Right ventricle myocardium inferior (tissue), 1 donor: ENCODE measurements around the gene UMODL1. TPM values are rescaled to one million over a fixed set of nuclear protein-coding genes. Genes with fewer than 3 reads are reported as not detected.
"Not testable (repeated sequence)": the region's sequence is repeated elsewhere in the genome, so short reads cannot be mapped to it uniquely, and the experiment has no call there.

Experiments used
- ATAC-seq: fragments of 200-7000 bp; cut with Tn5 transposase; one replicate; pipeline ENCODE4 v1.9.1; 2020; ENCODE audit warnings: mild to moderate bottlenecking, moderate library complexity
- DNase-seq: peaks from one replicate; pipeline ENCODE4 v3.0.0; 2021; ENCODE audit errors: missing footprints
- intact Hi-C: fragments of 100-400 bp; cut with DNase I; formaldehyde crosslinking; loops from one replicate; pipeline ENCODE4 v1.11.0; 2022
- total RNA-seq: library from RNA; stranded (reverse); fragmentation: NEBNext Ultra II Directional; extraction: Animal tissue kit (Norgen Biotek cat#: 25700); gene quantifications from one replicate; pipeline ENCODE4 v1.2.1, GENCODE V29; 2021
- donor health status: DM: no; HTN: yes; CAD: no; lungs with severe emphysema.

The UMODL1 gene
- total RNA-seq, 1 donor from 2014 or later: not detected

GRCh38 chr21:42075686-42076471 is 4.8 kb downstream of the UMODL1 start:
- ATAC-seq (no peak), DNase-seq (no peak)
- intact Hi-C loops: no loop called here

- ATAC-seq, intact Hi-C loops: not testable (repeated sequence)
- peak; percentile 45 for DNase-seq
These were observed 6.6 kb downstream of the UMODL1 start for GRCh38 chr21:42077685-42078238.

DNA sequence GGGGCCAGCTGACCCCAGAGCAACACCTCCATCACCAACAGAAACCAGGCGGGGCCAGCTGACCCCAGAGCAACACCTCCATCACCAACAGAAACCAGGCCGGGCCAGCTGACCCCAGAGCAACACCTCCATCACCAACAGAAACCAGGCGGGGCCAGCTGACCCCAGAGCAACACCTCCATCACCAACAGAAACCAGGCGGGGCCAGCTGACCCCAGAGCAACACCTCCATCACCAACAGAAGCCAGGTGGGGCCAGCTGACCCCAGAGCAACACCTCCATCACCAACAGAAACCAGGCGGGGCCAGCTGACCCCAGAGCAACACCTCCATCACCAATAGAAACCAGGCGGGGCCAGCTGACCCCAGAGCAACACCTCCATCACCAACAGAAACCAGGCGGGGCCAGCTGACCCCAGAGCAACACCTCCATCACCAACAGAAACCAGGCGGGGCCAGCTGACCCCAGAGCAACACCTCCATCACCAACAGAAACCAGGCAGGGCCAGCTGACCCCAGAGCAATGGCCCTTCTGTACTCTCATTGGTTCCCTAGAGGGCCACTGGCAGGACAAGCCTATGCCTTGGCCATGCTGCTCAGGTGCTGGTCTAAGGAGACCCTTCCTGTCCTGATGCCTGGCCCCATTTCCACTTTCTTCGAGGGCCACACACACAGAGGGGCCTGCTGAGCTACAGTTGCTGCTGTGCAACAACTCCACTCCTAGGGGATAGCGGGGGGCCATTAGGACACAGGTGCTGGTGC is 7.3 kb downstream of the UMODL1 start:
- intact Hi-C loops, ATAC-seq: not testable (repeated sequence)
- peak; percentile 40 for DNase-seq

DNA sequence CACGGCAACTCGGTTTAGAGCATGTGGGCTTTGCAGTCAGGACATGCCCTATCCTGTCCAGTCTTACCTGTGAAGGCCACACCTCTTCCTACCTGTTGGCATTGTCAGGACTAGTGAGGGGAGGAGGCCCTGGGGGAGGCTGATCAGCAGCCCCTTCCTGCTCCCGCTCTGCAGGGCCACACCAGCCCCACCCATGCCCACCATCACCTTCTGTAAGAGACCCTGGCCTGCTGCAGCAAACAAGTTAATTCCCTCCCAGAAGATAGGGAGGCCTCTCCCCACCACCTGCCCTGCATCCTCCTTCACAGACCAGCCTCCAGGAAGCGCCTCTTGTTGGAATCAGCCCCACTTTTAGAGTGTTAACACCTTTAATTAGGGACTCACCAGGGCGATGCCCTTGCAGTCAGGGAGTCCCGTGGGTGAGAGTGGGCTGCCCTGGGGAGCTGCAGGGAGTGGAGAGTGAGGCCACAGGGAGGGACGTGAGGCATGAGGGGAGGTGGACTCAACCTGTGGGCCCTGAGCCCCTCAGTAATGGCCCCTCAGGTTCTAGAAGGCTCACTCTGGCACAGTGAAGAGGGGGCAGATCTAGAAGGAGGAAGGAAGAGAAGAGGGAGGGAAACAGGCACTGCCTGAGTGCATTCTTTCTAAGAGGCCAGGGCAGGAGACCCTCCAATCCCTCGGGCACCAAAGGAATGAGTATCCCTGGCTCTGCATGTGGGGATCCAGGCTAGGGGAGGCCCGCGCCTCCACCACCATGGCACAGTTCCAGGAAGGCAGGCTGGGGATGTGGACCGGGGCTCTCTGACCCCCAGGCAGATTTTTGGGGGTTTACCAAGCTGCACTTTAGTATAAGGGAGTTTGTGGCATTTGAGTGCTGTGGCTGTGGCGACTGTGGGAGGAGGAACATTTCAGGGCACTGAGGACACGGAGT is 8.2 kb downstream of the UMODL1 start:
- intact Hi-C loops: no loop called here
- no peak for ATAC-seq
- DNase-seq: peak; percentile 32

- ATAC-seq (no peak), DNase-seq (peak; percentile 59)
- intact Hi-C loops: no loop called here
These were observed 9.0 kb downstream of the UMODL1 start for GRCh38 chr21:42079939-42080787.

DNA sequence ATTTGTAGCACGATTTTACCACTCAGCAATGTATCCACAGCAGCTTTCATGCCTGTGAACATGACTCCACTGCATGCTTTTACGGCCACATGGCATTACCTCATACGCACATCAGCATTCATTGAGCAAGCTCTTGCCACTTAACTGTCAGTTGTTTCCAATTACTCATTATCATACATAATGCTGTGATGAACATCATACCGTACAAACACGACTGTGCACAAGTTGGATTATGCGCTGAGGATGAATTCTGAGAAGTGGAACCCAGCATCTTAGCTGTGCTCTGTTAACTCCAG is 9.6 kb downstream of the UMODL1 start:
- intact Hi-C loops: no loop called here
- DNase-seq (no peak), ATAC-seq (no peak)

- peak; percentile 13 for DNase-seq
- ATAC-seq: no peak
- intact Hi-C loops: no loop called here
These were observed 10.0 kb downstream of the UMODL1 start for GRCh38 chr21:42081138-42081537.

GRCh38 chr21:42081931-42082381 is 10.8 kb downstream of the UMODL1 start:
- intact Hi-C loops: no loop called here
- ATAC-seq: no peak
- no peak for DNase-seq

GRCh38 chr21:42082501-42083360 is 11.6 kb downstream of the UMODL1 start:
- ATAC-seq (no peak), DNase-seq (no peak)
- intact Hi-C loops: no loop called here

DNA sequence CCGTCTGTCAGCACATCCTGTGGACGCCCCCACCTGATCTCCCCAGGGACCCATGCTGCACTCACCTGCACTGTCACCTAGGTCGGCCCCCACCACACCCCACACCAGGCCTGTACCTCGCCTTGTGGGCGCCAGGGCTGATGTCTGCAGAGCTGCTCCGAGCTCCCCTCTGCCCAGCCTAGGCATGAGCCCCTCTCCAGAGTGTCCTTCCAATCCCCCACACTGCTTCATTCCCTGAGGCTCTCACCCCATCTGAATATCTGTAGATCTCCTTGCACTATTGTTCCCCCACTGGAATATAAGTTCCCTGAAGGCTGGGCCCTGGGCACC is 12.2 kb downstream of the UMODL1 start:
- intact Hi-C loops: no loop called here
- DNase-seq (peak; percentile 53), ATAC-seq (no peak)

- intact Hi-C loops: no loop called here
- ATAC-seq (no peak), DNase-seq (no peak)
These were observed 13.0 kb downstream of the UMODL1 start for GRCh38 chr21:42084079-42084478.

- DNase-seq (no peak), ATAC-seq (no peak)
- intact Hi-C loops: no loop called here
These were observed 14.3 kb downstream of the UMODL1 start for GRCh38 chr21:42085246-42086077.

GRCh38 chr21:42086969-42087368 is 15.9 kb downstream of the UMODL1 start:
- intact Hi-C loops: no loop called here
- DNase-seq: no peak

GRCh38 chr21:42088148-42088547 is 17.0 kb downstream of the UMODL1 start:
- DNase-seq: no peak
- ATAC-seq: no peak
- intact Hi-C loops: no loop called here

More at GRCh38 chr21:42086969-42087368, 15.9 kb downstream of the UMODL1 start:
- no peak for ATAC-seq

DNA sequence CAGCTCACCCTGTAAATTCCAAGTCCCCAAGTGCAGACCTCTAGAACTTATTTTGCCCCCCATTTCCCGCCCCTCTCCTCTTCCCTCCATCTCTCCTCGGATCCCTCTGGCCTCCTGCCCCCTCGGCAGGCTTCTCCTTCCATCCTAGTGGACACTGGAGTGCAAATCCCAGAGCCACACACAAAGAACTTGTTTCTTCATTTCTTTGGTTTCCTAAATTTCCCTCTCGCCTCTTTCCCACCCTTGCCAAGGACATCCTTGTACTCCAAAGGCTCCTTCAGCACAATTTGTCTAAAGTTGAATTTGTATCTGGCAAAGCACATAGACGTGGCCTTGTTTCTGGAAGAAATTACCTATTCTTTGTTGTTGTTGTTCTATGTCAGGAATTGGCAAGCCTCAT is 17.5 kb downstream of the UMODL1 start:
- intact Hi-C loops: no loop called here
- DNase-seq (no peak), ATAC-seq (no peak)

DNA sequence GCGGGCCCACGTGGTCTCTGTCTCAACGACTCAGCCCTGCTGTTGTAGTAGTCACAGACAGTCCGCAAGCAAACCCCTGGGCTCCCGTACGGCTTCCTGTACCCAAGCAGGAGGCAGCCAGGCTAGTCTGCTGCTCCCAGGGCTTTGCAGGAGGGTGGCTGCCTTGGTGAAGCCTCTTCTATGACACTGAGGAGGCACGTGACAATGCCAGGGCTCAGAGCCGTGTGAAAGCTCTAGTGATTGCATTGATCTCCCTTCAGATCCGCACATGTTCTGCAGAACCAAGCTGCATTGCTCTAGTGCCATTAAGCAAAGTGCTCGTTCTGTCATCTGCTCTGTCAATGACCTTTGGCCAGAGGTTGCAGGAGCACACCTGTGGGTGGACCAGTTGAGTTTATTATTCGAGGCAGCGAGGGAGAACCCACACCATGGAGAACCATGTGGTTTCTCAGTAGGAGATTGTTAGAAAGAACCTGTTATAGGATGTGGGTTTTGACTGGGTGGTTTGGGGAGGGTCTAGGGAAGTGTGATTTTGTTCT is 18.0 kb downstream of the UMODL1 start:
- intact Hi-C loops: no loop called here
- DNase-seq (no peak), ATAC-seq (no peak)
